GDM1 (cell line): ENCODE data around the gene LIPI.
"Not testable (repeated sequence)": the region's sequence is repeated elsewhere in the genome, so short reads cannot be mapped to it uniquely, and the experiment has no call there.

ENCODE experiments used
- DNase-seq: peaks from one replicate; lab custom pipeline; 2025; lab: John Stamatoyannopoulos, UW

The LIPI gene

DNA sequence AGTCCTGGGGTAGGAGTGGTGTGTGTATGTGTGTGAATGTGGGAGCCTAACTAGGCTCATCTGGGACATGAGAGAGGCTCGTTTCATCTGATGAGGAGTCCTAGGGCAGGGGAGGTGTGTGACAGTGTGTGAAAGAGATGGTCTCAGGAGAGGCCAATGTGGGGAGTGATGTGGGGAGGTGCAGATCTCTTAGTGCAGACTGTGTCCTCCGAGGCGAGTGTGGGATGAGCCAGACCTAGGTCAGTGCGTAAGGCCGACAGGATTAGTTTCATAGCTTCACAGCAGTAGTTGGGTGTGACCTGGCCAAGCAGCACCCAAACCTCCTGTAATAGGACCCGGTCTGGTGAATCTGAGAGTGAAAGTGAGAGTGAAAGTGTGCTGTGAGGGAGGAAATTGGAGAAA, 94.7 kb downstream of the LIPI start:
- no peak for DNase-seq

DNA sequence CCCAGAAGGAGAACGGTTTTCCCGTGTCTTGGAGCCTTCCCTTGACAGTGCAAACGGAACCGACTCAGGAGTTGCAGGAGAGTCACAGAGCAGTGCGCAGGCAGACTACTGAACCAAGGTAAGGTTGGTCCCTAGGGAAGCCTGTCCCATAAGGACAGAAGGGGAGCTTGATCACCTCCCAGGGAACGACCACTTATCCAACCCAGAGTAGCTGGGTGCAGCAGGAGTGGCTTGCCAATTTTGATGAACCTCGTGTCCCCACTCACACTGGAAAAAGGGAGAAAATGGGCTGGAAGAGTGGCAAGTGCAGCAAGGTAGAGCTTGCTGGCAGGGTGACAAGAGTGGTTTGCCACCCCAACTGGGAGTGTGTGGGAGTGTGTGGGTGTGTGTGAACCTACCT, 95.1 kb downstream of the LIPI start:
- no peak for DNase-seq

DNA sequence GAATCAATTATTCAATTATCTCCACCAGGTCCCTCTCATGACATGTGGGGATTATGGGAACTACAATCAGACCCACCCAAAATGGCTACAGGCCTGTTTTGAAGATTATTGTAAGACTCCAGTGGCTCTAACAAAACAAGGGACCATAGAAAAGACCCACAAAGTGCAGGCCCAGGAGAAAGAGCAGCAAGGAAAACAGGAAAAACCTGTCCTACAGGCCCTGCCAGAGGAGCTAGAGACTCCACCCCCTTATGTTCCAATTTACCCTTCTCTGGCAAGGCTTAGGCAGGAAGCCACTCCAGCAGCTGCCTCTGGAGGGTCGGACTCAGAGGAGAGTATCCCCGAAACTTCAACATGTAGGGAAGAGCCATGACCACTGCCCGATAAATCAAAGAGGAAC, 96.5 kb downstream of the LIPI start:
- no peak for DNase-seq

DNA sequence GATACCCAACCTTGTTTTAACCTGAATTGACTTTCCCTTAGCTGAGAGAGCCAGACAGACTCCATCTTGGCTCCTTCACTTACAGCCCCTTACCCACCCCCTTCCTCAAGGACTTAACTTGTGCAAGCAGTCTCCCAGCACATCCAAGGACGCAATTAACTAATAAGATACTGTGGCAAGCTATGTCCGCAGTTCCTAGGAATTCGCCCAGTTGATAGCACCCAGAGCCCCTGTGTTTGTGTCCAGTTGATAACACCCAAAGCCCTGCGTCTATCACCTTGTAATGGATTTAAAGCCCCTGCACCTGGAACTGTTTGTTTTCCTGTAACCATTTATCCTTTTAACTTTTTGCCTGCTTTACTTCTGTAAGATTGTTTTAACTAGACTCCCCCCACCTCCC, 106.2 kb downstream of the LIPI start:
- not testable (repeated sequence) for DNase-seq

- DNase-seq: no peak
Measured at GRCh38 chr21:14099570-14099969, 111.2 kb downstream of the LIPI start.

DNA sequence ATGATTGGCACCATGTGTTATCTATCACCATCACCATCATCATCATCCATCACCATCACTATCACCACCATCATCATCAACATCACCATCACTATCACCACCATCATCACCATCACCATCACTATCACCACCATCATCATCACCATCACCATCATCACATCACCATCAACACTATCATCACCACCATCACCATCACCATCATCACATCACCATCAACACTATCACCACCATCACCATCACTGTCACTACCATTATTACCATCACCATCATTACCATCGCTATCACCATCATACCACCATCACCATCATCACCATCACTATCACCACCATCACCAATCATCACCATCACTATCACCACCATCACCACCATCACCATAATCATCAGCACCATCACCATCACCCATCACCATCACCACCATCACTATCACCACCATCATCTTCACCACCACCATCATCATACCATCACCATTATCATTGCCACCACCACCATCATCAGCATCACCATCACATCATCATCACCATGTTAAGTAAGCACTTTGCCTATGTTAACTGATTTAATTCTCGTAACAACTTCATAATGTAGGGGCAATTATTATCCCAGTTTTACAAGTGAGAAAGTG, 112.8 kb downstream of the LIPI start:
- no peak for DNase-seq

DNA sequence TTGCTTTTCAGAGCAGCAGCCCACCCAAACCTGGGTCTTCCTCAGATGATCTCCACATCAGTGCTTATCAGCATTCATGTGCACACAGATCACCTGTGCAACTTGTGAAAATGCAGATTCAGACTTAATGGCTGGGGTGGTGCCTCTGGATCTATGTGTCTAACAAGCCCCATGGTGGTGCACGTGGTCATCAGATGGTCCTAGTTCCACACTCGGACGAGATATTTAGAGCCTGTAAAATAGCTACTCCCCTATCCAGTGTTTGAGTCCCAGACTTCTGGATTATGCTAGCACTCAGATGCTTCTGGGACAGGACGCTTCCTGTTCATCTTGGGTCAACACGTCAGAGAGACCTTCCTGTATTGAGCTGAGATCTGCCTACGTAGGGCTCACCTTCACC, 114.2 kb downstream of the LIPI start:
- DNase-seq: no peak

DNA sequence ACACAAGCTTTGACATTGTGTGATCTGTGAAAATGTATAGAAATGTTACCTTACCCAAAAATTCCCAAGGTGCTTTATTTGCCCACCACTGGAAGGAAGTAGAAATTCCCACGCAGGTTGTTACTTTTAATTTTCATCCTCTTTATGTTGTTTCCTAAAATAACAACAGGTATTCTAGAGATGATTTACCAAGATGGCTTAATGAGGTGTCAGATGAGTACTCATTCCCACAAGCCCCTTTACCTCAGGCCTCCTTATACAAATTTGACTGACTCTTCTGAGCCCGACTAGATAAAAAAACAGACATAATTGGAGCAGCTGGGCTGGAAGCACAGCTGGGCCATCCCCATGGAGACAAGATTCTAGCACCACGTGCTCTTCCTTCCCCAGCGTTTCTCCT, 114.6 kb downstream of the LIPI start:
- no peak for DNase-seq

- no peak for DNase-seq
Measured at GRCh38 chr21:14095056-14095455, 115.7 kb downstream of the LIPI start.

DNA sequence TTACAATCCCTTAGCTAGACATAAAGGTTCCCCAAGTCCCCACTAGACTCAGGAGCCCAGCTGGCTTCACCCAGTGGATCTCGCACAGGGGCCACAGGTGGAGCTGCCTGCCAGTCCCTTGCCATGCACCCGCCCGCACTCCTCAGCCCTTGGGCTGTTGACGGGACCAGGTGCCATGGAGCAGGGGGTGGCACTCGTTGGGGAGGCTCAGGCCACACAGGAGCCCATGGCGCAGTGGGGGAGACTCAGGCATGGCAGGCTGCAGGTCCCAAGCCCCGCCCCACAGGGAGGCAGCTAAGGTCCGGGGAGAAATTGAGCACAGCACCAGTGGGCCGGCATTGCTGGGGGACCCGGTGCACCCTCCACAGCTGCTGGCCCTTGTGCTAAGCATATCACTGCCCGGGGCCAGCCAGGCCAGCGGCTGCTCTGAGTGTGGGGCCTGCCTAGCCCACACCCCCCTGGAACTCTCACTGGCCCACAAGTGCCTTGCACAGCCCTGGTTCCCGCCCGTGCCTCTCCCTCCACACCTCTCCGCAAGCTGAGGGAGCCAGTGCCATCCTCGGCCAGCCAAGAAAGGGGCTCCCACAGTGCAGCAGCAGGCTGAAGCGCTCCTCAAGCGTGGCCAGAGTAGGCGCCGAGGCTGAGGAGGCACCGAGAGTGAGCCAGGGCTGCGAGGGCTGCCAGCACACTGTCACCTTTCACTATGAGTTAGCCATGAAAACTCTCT, 117.8 kb downstream of the LIPI start:
- DNase-seq: no peak

- DNase-seq: not testable (repeated sequence)
Measured at GRCh38 chr21:14090184-14090583, 120.6 kb downstream of the LIPI start.

- DNase-seq: no peak
Measured at GRCh38 chr21:14088391-14088790, 122.4 kb downstream of the LIPI start.

DNA sequence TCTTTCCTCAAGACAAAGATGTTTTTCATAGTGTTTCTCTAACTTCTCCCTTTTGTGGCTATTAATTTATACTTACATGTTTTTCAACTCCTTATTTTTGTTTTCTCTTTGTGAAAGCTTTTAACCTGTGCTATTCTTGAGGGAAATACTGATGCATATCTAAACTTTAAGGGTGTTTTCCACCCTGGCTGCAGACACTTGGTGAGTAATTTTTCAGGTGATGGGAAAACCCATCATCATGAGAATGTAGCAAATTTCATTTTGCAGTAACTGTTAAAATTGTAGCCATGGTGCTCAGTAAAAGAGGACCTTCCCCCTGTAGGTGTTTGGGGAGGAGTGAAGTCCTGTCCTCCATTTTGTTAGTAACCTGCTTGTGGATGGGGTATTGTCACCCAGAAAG, 124.2 kb downstream of the LIPI start:
- no peak for DNase-seq

- no peak for DNase-seq
Measured at GRCh38 chr21:14084701-14085100, 126.1 kb downstream of the LIPI start.

DNA sequence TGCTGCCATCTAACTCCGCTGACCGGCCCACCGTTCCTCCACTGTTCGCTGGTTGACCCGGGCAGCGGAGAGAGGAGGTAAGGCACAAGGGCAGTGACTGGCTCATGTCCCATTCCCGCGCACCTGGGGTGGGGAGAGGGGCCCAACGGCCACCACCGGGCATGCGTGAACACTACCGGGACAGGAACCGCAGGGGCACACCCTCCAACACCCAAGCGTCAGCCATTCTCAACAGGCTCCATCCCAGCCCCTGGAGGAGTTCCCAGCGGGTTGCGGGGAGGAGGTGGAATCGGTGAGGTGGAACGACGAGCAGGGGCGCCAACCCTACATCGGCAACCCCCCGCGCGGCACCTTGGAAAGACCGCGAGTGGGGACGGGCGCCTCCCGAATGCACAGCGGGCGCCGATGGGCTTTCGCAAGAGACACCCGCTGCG, 126.7 kb downstream of the LIPI start:
- no peak for DNase-seq

DNA sequence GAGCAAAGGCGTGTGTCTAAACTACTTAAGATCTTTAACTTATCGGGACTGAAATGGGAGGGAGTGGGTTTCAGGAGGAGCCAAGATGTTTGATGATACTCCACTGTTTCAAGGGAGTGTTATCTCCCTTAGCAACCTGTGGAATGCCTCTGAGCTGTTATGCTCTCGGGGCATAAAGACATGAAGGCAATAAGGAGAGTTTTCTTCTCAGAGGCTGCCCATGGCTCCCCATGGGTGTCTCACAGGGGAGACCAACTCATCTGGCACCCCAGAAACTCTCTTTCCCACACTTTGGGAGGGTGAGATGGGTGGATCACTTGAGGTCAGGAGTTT, 130.0 kb downstream of the LIPI start:
- DNase-seq: no peak

DNA sequence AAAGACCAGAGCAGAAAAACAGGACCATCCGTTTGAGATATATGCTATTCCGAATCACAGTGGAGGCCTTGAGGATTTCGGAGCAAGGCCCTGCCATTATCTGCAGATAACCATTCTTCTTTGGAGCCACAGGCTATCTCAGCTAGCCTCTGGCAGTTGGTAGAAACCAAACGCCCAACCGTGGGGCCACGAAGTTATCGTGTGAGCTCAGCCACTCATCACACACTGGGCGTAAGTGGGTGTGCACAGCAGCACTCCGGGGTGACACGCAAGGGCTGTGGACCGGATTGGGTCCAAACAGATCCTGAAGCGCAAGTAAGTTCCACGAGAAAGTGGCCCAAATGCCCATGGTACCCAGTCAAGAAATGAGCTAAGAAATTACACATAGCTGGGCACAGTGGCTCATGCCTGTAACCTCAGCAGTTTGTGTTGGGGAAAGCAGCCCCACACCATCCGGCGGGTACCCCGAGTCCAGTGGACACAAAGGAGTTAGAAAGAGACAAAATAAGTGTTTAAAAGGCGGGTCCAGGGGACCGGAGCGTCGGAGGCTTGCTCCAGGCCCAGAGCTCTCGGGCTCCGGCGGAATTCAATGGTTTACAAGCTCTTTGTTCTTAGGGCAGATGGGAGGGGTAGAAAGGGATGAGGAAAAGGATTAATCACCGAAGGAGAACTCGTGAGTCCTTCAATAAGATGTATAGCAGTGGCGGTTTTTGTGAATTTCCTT, 130.6 kb downstream of the LIPI start:
- DNase-seq: no peak

GRCh38 chr21:14078746-14079375, 131.9 kb downstream of the LIPI start:
- no peak for DNase-seq

DNA sequence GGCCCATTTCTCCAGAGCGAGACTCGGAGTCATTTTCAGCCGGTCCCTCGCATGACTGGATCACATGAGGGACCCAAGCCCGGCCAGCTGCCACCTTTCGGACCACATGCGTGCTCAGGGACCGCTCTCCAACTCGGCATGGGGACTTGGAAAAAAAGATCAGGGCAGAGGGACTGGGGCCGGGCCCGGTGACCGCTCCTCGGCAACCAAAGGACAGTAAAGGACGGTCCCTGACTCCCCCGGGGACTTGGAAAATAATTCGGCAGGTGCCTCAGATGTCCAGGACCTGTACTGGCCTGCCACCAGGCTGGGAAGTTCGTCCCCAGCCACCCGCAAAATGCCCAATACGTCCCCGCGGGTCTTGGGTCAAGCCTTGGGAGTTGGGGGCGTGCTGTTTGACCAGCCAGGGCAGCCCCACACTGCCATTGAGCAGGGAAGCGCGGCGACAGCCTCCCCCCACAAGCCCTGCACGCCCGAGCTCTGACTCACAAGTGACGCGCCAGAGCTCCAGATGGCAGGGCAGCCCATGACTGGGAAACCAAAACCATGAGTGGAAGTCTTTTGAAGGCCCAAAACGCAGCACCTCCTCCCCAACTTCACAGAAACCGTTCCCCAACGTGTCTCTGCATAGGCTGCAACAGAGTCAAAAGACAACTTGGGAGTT, 134.5 kb downstream of the LIPI start:
- no peak for DNase-seq

GRCh38 chr21:14075346-14076142, 135.2 kb downstream of the LIPI start:
- DNase-seq: no peak

DNA sequence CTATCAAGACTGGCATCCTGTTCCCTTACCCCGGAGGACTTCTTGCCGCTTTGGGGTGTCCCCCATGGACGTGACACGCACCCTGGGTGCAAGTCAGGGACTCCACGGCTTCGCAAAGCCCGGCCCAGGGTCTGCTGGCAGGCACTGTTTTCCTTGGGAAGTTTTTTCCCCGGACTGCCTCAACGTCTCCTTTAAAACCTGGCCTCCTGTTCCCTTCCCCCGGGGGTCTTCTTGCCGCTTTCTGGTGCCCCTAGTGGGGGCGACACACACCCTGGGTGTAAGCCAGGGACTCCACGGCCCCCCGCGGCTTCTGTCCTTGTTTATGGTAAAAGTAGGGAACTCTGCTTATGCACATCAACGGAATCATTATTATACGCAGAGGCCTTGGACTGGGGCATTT, 136.6 kb downstream of the LIPI start:
- no peak for DNase-seq

GRCh38 chr21:14073615-14074014, 137.1 kb downstream of the LIPI start:
- no peak for DNase-seq
